GM18873 (cell line): ENCODE measurements around the gene TINCR.
"Not testable (repeated sequence)": the region's sequence is repeated elsewhere in the genome, so short reads cannot be mapped to it uniquely, and the experiment has no call there.

ENCODE experiments used
- ATAC-seq: cut with Tn5 transposase; IDR thresholded peaks from one replicate; pipeline ENCODE4 v1.9.1; 2021; ENCODE audit warnings: mild to moderate bottlenecking, moderate library complexity, moderate number of reproducible peaks; ENCODE audit not compliant: unreplicated experiment, low FRiP score

The TINCR gene

GRCh38 chr19:5562280-5562679 is 5.5 kb downstream of the TINCR start:
- ATAC-seq: no peak

GRCh38 chr19:5561559-5561958 is 6.2 kb downstream of the TINCR start:
- ATAC-seq: no peak

GRCh38 chr19:5560156-5560555 is 7.6 kb downstream of the TINCR start:
- no peak for ATAC-seq

- no peak for ATAC-seq
Observed at GRCh38 chr19:5559804-5560133, 8.0 kb downstream of the TINCR start.

- ATAC-seq: no peak
Observed at GRCh38 chr19:5558101-5558621, 9.6 kb downstream of the TINCR start.

- ATAC-seq: no peak
Observed at GRCh38 chr19:5557691-5558090, 10.1 kb downstream of the TINCR start.

- no peak for ATAC-seq
Observed at GRCh38 chr19:5554828-5555227, 12.9 kb downstream of the TINCR start.

GRCh38 chr19:5553892-5554291 is 13.9 kb downstream of the TINCR start:
- ATAC-seq: no peak

GRCh38 chr19:5547881-5548280 is 19.9 kb downstream of the TINCR start:
- ATAC-seq: no peak

GRCh38 chr19:5545984-5546383 is 21.8 kb downstream of the TINCR start:
- no peak for ATAC-seq

- ATAC-seq: no peak
Observed at GRCh38 chr19:5545051-5545450, 22.7 kb downstream of the TINCR start.

GRCh38 chr19:5542665-5543064 is 25.1 kb downstream of the TINCR start:
- ATAC-seq: no peak

GRCh38 chr19:5541456-5541855 is 26.3 kb downstream of the TINCR start:
- ATAC-seq: no peak

- ATAC-seq: no peak
Observed at GRCh38 chr19:5540208-5540607, 27.5 kb downstream of the TINCR start.

- no peak for ATAC-seq
Observed at GRCh38 chr19:5537870-5538269, 29.9 kb downstream of the TINCR start.

- ATAC-seq: not testable (repeated sequence)
Observed at GRCh38 chr19:5536982-5537579, 30.7 kb downstream of the TINCR start.

GRCh38 chr19:5536337-5536894 is 31.3 kb downstream of the TINCR start:
- ATAC-seq: no peak

GRCh38 chr19:5534787-5535586 is 32.8 kb downstream of the TINCR start:
- no peak for ATAC-seq

GRCh38 chr19:5533257-5533656 is 34.5 kb downstream of the TINCR start:
- ATAC-seq: no peak

- no peak for ATAC-seq
Observed at GRCh38 chr19:5530701-5531100, 37.1 kb downstream of the TINCR start.

GRCh38 chr19:5526691-5527090 is 41.1 kb downstream of the TINCR start:
- no peak for ATAC-seq

- no peak for ATAC-seq
Observed at GRCh38 chr19:5524081-5524480, 43.7 kb downstream of the TINCR start.
